ENCODE results near the gene SMCHD1.
"Not testable (repeated sequence)": the region's sequence is repeated elsewhere in the genome, so short reads cannot be mapped to it uniquely, and the experiment has no call there.

DNA sequence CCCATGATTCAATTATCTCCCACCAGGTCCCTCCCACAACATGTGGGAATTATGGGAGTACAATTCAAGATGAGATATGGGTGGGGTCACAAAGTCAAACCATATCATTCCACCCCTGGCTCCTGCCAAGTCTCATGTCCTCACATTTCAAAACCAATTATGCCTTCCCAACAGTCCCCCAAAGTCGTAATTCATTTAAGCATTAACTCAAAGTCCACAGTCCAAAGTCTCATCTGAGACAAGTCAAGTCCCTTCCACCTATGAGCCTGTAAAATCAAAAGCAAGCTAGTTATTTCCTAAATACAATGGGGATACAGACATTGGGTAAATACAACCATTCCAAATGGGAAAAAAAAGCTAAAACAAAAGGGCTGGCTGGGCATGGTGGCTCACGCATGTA, 153.1 kb downstream of the SMCHD1 start:
- TF ChIP-seq, protein P1, sequence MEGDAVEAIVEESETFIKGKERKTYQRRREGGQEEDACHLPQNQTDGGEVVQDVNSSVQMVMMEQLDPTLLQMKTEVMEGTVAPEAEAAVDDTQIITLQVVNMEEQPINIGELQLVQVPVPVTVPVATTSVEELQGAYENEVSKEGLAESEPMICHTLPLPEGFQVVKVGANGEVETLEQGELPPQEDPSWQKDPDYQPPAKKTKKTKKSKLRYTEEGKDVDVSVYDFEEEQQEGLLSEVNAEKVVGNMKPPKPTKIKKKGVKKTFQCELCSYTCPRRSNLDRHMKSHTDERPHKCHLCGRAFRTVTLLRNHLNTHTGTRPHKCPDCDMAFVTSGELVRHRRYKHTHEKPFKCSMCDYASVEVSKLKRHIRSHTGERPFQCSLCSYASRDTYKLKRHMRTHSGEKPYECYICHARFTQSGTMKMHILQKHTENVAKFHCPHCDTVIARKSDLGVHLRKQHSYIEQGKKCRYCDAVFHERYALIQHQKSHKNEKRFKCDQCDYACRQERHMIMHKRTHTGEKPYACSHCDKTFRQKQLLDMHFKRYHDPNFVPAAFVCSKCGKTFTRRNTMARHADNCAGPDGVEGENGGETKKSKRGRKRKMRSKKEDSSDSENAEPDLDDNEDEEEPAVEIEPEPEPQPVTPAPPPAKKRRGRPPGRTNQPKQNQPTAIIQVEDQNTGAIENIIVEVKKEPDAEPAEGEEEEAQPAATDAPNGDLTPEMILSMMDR (IDR thresholded peaks at IDR 0.05) = not testable (repeated sequence)
- not testable (repeated sequence) for TF ChIP-seq POLR2A (IDR thresholded peaks at IDR 0.05)

Data from Peyer's patch (tissue), 4 donors.